ENCODE data around the gene LARGE1.

DNA sequence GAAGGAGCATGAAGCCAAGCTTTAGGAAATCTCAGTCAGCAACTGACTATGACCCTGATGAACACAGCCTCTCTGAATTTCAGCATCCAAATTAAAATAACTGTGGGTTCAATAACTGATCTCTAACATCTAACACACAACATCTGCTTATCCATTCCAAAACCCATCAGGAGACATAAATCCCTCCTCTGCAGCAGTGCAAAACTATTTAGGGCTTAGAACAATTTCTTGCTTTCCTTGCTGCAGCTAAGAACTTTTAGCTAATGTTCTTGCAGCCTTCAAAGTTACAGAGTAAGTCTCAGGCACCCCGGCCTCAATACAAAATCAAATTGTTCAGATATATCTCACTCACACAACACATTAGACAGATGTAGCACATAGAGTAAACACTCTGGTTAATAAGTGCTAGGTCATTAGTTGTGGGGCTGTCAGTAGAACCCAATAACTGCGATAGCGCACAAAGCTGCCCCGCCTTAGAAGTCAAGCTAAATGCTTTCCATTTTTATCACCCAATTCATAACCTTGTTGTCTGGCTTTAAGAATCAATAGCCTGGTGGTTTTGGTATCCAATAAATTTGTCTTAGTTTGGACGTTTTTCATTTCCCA lies 139.6 kb downstream of the LARGE1 start:
- TF ChIP-seq, protein P1, sequence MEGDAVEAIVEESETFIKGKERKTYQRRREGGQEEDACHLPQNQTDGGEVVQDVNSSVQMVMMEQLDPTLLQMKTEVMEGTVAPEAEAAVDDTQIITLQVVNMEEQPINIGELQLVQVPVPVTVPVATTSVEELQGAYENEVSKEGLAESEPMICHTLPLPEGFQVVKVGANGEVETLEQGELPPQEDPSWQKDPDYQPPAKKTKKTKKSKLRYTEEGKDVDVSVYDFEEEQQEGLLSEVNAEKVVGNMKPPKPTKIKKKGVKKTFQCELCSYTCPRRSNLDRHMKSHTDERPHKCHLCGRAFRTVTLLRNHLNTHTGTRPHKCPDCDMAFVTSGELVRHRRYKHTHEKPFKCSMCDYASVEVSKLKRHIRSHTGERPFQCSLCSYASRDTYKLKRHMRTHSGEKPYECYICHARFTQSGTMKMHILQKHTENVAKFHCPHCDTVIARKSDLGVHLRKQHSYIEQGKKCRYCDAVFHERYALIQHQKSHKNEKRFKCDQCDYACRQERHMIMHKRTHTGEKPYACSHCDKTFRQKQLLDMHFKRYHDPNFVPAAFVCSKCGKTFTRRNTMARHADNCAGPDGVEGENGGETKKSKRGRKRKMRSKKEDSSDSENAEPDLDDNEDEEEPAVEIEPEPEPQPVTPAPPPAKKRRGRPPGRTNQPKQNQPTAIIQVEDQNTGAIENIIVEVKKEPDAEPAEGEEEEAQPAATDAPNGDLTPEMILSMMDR (IDR thresholded peaks at IDR 0.05; ENCODE audit: insufficient read depth, low read length) = no peak
- TF ChIP-seq, protein P2, sequence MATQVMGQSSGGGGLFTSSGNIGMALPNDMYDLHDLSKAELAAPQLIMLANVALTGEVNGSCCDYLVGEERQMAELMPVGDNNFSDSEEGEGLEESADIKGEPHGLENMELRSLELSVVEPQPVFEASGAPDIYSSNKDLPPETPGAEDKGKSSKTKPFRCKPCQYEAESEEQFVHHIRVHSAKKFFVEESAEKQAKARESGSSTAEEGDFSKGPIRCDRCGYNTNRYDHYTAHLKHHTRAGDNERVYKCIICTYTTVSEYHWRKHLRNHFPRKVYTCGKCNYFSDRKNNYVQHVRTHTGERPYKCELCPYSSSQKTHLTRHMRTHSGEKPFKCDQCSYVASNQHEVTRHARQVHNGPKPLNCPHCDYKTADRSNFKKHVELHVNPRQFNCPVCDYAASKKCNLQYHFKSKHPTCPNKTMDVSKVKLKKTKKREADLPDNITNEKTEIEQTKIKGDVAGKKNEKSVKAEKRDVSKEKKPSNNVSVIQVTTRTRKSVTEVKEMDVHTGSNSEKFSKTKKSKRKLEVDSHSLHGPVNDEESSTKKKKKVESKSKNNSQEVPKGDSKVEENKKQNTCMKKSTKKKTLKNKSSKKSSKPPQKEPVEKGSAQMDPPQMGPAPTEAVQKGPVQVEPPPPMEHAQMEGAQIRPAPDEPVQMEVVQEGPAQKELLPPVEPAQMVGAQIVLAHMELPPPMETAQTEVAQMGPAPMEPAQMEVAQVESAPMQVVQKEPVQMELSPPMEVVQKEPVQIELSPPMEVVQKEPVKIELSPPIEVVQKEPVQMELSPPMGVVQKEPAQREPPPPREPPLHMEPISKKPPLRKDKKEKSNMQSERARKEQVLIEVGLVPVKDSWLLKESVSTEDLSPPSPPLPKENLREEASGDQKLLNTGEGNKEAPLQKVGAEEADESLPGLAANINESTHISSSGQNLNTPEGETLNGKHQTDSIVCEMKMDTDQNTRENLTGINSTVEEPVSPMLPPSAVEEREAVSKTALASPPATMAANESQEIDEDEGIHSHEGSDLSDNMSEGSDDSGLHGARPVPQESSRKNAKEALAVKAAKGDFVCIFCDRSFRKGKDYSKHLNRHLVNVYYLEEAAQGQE (IDR thresholded peaks at IDR 0.05; ENCODE audit: insufficient replicate concordance, low read depth) = no peak
- TF ChIP-seq POLR2AphosphoS5 (IDR thresholded peaks at IDR 0.05; ENCODE audit: low read depth) = no peak
